ENCODE measurements around the gene SH3GLB2. TPM values are rescaled to one million over a fixed set of nuclear protein-coding genes. Genes with fewer than 3 reads are reported as not detected.

SH3GLB2 gene
- polyA plus RNA-seq, 1 donor from 2014 or later = 27.7 TPM

Other genes with a start within 250 kb of the SH3GLB2 start
- gene TBC1D13, start 241.1 kb downstream of the SH3GLB2 start, polyA plus RNA-seq = 30.7 TPM
- gene ENDOG, start 209.8 kb downstream of the SH3GLB2 start, polyA plus RNA-seq = 15.3 TPM
- gene SPOUT1, start 198.5 kb downstream of the SH3GLB2 start, polyA plus RNA-seq = 65.2 TPM
- gene KYAT1, start 146.4 kb downstream of the SH3GLB2 start, polyA plus RNA-seq = 11.4 TPM
- gene LRRC8A, start 146.2 kb downstream of the SH3GLB2 start, polyA plus RNA-seq = 26.2 TPM
- gene PHYHD1, start 107.3 kb downstream of the SH3GLB2 start, polyA plus RNA-seq = 1.0 TPM
- 8.5 TPM for gene DOLK, start 80.7 kb downstream of the SH3GLB2 start, polyA plus RNA-seq
- 21.9 TPM for gene NUP188, start 80.6 kb downstream of the SH3GLB2 start, polyA plus RNA-seq
- gene MIGA2, start 8.3 kb upstream of the SH3GLB2 start, polyA plus RNA-seq = 11.4 TPM
- gene DOLPP1, start 52.8 kb upstream of the SH3GLB2 start, polyA plus RNA-seq = 7.4 TPM
- gene CRAT, start 82.5 kb upstream of the SH3GLB2 start, polyA plus RNA-seq = 8.1 TPM
- 12.2 TPM for gene PTPA, start 83.1 kb upstream of the SH3GLB2 start, polyA plus RNA-seq
- not detected for gene IER5L, start 149.9 kb upstream of the SH3GLB2 start, polyA plus RNA-seq